Effector memory CD8-positive, alpha-beta T cell (primary cell): Measurements from ENCODE around the gene FERMT2.

Experiments
- ATAC-seq: fragments of 150-1000 bp; cut with Tn5 transposase; replicated peaks from 2 replicates; pipeline ENCODE4 v1.10.0; 2021; ENCODE audit warnings: mild to moderate bottlenecking, moderate library complexity
- DNase-seq, 3 experiments: peaks; one replicate each; pipeline ENCODE4 v3.0.0; 2021
- H3K27ac Mint-ChIP-seq, 2 donors: one replicate each; pipeline ENCODE4 v1.8.0; 2022; ENCODE audit warnings: mild to moderate bottlenecking in 2 of 2, mixed read lengths in 2 of 2, moderate library complexity in 2 of 2
- H3K27me3 Mint-ChIP-seq, 2 donors: one replicate each; pipeline ENCODE4 v1.8.0; 2022; ENCODE audit warnings: mixed read lengths in 2 of 2
- H3K36me3 Mint-ChIP-seq: one replicate; pipeline ENCODE4 v1.8.0; 2022; ENCODE audit warnings: mild to moderate bottlenecking, moderate library complexity, mixed read lengths; ENCODE audit not compliant: insufficient read depth
- H3K4me1 Mint-ChIP-seq, 2 donors: one replicate each; pipeline ENCODE4 v1.8.0; 2022; ENCODE audit warnings: low read depth in 2 of 2, mixed read lengths in 2 of 2
- H3K4me3 Mint-ChIP-seq, 2 donors: one replicate each; pipeline ENCODE4 v1.8.0; 2022; ENCODE audit warnings: mild to moderate bottlenecking in 2 of 2, mixed read lengths in 2 of 2, moderate library complexity in 2 of 2
- H3K9me3 Mint-ChIP-seq, 2 donors: one replicate each; pipeline ENCODE4 v1.8.0; 2022; ENCODE audit warnings: mixed read lengths in 2 of 2

Gene FERMT2

GRCh38 chr14:52954346-52955214 is 3.7 kb upstream of the FERMT2 start:
- Mint-ChIP-seq H3K4me1 (peaks cover 12 to 14% of the 10 kb centered on the region in 2 donors), H3K27me3 (peaks cover 19 to 20% of the 10 kb centered on the region in 2 donors), H3K36me3 (no peaks in the 10 kb centered on the region), H3K9me3 (no peaks in the 10 kb centered on the region), H3K4me3 (no peak overlapping the region), H3K27ac (no peak overlapping the region)
- ATAC-seq = no peak
- no peak for DNase-seq

- H3K36me3 Mint-ChIP-seq = no peaks in the 10 kb centered on the region
- H3K27ac Mint-ChIP-seq = no peak overlapping the region
- DNase-seq (no peak), ATAC-seq (no peak)
- H3K4me3 Mint-ChIP-seq = peak overlapping the region; percentile 60 to 67
- H3K9me3 Mint-ChIP-seq = no peaks in the 10 kb centered on the region
- peaks cover 41 to 46% of the 10 kb centered on the region in 2 donors for H3K27me3 Mint-ChIP-seq
- peaks cover 17 to 20% of the 10 kb centered on the region in 2 donors for H3K4me1 Mint-ChIP-seq
Observed at GRCh38 chr14:52951681-52952554, 1.1 kb upstream of the FERMT2 start.

- peak; percentile 68 for ATAC-seq
- Mint-ChIP-seq H3K27me3 (peaks cover 48 to 54% of the 10 kb centered on the region in 2 donors), H3K4me1 (peaks cover 17 to 20% of the 10 kb centered on the region in 2 donors), H3K36me3 (no peaks in the 10 kb centered on the region), H3K9me3 (no peaks in the 10 kb centered on the region), H3K4me3 (peak overlapping the region; percentile 83 to 87), H3K27ac (peak overlapping the region in 1 of 2 donors; percentile 38)
- DNase-seq = peak; percentile 7 to 10 (median 8)
Observed at GRCh38 chr14:52950410-52950897, 396 bp downstream of the FERMT2 start.

- DNase-seq = peak in 2 of 3 experiments; percentile 1 to 5
- Mint-ChIP-seq H3K4me1 (peaks cover 17 to 20% of the 10 kb centered on the region in 2 donors), H3K36me3 (no peaks in the 10 kb centered on the region), H3K27ac (peak overlapping the region in 1 of 2 donors; percentile 38), H3K4me3 (peak overlapping the region; percentile 83 to 87), H3K27me3 (peaks cover 52 to 60% of the 10 kb centered on the region in 2 donors), H3K9me3 (no peaks in the 10 kb centered on the region)
- peak; percentile 26 for ATAC-seq
Observed at GRCh38 chr14:52949711-52950409, 990 bp downstream of the FERMT2 start.

GRCh38 chr14:52949249-52949648 is 1.6 kb downstream of the FERMT2 start:
- H3K4me3 Mint-ChIP-seq = peak overlapping the region; percentile 83 to 87
- no peak for ATAC-seq

GRCh38 chr14:52948836-52949235 is 2.0 kb downstream of the FERMT2 start:
- no peaks in the 10 kb centered on the region for H3K9me3 Mint-ChIP-seq
- H3K27ac Mint-ChIP-seq = no peak overlapping the region
- peaks cover 52 to 60% of the 10 kb centered on the region in 2 donors for H3K27me3 Mint-ChIP-seq
- no peaks in the 10 kb centered on the region for H3K36me3 Mint-ChIP-seq
- ATAC-seq (no peak), DNase-seq (no peak)
- H3K4me3 Mint-ChIP-seq = peak overlapping the region; percentile 83 to 87
- H3K4me1 Mint-ChIP-seq = peaks cover 17 to 20% of the 10 kb centered on the region in 2 donors

More at GRCh38 chr14:52949249-52949648, 1.6 kb downstream of the FERMT2 start:
- Mint-ChIP-seq H3K36me3 (no peaks in the 10 kb centered on the region), H3K27ac (no peak overlapping the region), H3K27me3 (peaks cover 52 to 60% of the 10 kb centered on the region in 2 donors), H3K9me3 (no peaks in the 10 kb centered on the region), H3K4me1 (peaks cover 17 to 20% of the 10 kb centered on the region in 2 donors)
- DNase-seq = no peak

GRCh38 chr14:52948039-52948438 is 2.8 kb downstream of the FERMT2 start:
- DNase-seq = no peak
- Mint-ChIP-seq H3K27me3 (peaks cover 52 to 60% of the 10 kb centered on the region in 2 donors), H3K4me1 (peaks cover 17 to 20% of the 10 kb centered on the region in 2 donors), H3K27ac (no peak overlapping the region), H3K36me3 (no peaks in the 10 kb centered on the region), H3K9me3 (no peaks in the 10 kb centered on the region), H3K4me3 (no peak overlapping the region)
- ATAC-seq = no peak

GRCh38 chr14:52944254-52944653 is 6.6 kb downstream of the FERMT2 start:
- ATAC-seq (no peak), DNase-seq (no peak)
- H3K27ac Mint-ChIP-seq = no peak overlapping the region
- no peak overlapping the region for H3K4me3 Mint-ChIP-seq
- peaks cover 2 to 3% of the 10 kb centered on the region in 2 donors for H3K4me1 Mint-ChIP-seq
- H3K27me3 Mint-ChIP-seq = peaks cover 28 to 37% of the 10 kb centered on the region in 2 donors
- no peaks in the 10 kb centered on the region for H3K36me3 Mint-ChIP-seq
- H3K9me3 Mint-ChIP-seq = no peaks in the 10 kb centered on the region

- H3K27me3 Mint-ChIP-seq = peaks cover 8 to 9% of the 10 kb centered on the region in 2 donors
- no peaks in the 10 kb centered on the region for H3K9me3 Mint-ChIP-seq
- no peaks in the 10 kb centered on the region for H3K36me3 Mint-ChIP-seq
- ATAC-seq = no peak
- DNase-seq = no peak
- H3K4me1 Mint-ChIP-seq = no peaks in the 10 kb centered on the region
- H3K27ac Mint-ChIP-seq = no peak overlapping the region
- no peak overlapping the region for H3K4me3 Mint-ChIP-seq
Observed at GRCh38 chr14:52939427-52939826, 11.4 kb downstream of the FERMT2 start.

GRCh38 chr14:52937869-52938268 is 13.0 kb downstream of the FERMT2 start:
- no peak overlapping the region for H3K27ac Mint-ChIP-seq
- no peak overlapping the region for H3K4me3 Mint-ChIP-seq
- no peak for DNase-seq
- H3K9me3 Mint-ChIP-seq = no peaks in the 10 kb centered on the region
- no peaks in the 10 kb centered on the region for H3K4me1 Mint-ChIP-seq
- peaks cover 8 to 9% of the 10 kb centered on the region in 2 donors for H3K27me3 Mint-ChIP-seq
- no peak for ATAC-seq
- no peaks in the 10 kb centered on the region for H3K36me3 Mint-ChIP-seq

GRCh38 chr14:52937306-52937705 is 13.5 kb downstream of the FERMT2 start:
- Mint-ChIP-seq H3K4me3 (no peak overlapping the region), H3K9me3 (no peaks in the 10 kb centered on the region), H3K27ac (no peak overlapping the region), H3K36me3 (no peaks in the 10 kb centered on the region), H3K4me1 (no peaks in the 10 kb centered on the region), H3K27me3 (peaks cover 8 to 9% of the 10 kb centered on the region in 2 donors)
- DNase-seq = no peak
- no peak for ATAC-seq

- no peaks in the 10 kb centered on the region for H3K9me3 Mint-ChIP-seq
- H3K27ac Mint-ChIP-seq = no peak overlapping the region
- no peak for ATAC-seq
- H3K4me3 Mint-ChIP-seq = no peak overlapping the region
- no peaks in the 10 kb centered on the region for H3K4me1 Mint-ChIP-seq
- no peak for DNase-seq
- peaks cover 8 to 9% of the 10 kb centered on the region in 2 donors for H3K27me3 Mint-ChIP-seq
- H3K36me3 Mint-ChIP-seq = no peaks in the 10 kb centered on the region
Observed at GRCh38 chr14:52936437-52936836, 14.4 kb downstream of the FERMT2 start.

GRCh38 chr14:52935833-52936232 is 15.0 kb downstream of the FERMT2 start:
- Mint-ChIP-seq H3K27me3 (peaks cover 8 to 9% of the 10 kb centered on the region in 2 donors), H3K4me1 (no peaks in the 10 kb centered on the region), H3K27ac (no peak overlapping the region), H3K36me3 (no peaks in the 10 kb centered on the region), H3K9me3 (no peaks in the 10 kb centered on the region), H3K4me3 (no peak overlapping the region)
- ATAC-seq (no peak), DNase-seq (no peak)
